Measurements from ENCODE around the gene CERS1.

- TF ChIP-seq CTCF (IDR thresholded peaks at IDR 0.05; ENCODE audit: extremely low read depth in 1 of 2, insufficient read depth in 1 of 2, low read depth in 1 of 2, low read length in 2 of 2) (no peak), GATA2 (IDR thresholded peaks at IDR 0.05; ENCODE audit: insufficient read depth, insufficient read length, low read depth, low read length) (no peak)
Measured at GRCh38 chr19:18886972-18887371, 9.0 kb downstream of the CERS1 start.

Data from endothelial cell of umbilical vein (primary cell).